DOHH2 (cell line): ENCODE measurements around the gene ACIN1.

Source experiments
- EZH2phosphoT487 ChIP-seq: fragments of 200-600 bp; sonication (generic); IDR thresholded peaks from 2 replicates; pipeline ENCODE4 v1.6.1; 2017; ENCODE audit warnings: borderline replicate concordance, mild to moderate bottlenecking, antibody characterized with exemption, low read length, moderate library complexity, mixed read lengths
- TF ChIP-seq, protein P1 (sequence below): fragments of 200-600 bp; sonication (generic); IDR thresholded peaks from one replicate; pipeline ENCODE4 v1.5.1; 2014; ENCODE audit warnings: antibody characterized with exemption, mild to moderate bottlenecking, low read depth, low read length; ENCODE audit not compliant: poor library complexity, severe bottlenecking

DNA sequence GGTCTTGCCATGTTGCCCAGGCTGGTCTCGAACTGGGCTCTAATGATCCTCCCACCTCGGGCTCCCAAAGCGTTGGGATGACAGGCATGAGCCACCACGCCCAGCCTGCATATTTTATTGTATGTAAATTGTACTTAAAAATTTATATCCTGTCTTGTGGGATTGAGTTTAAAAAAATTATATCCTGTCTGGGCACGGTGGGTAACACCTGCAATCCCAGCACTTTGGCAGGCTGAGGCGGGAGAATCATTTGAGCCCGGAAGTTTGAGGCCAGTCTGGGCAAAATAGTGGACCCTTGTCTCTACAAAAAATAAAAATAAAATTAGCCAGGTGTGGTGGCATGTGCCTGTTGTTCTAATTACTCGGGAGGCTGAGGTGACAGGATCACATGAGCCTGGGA is 38.0 kb upstream of the ACIN1 start:
- TF ChIP-seq, protein P1, sequence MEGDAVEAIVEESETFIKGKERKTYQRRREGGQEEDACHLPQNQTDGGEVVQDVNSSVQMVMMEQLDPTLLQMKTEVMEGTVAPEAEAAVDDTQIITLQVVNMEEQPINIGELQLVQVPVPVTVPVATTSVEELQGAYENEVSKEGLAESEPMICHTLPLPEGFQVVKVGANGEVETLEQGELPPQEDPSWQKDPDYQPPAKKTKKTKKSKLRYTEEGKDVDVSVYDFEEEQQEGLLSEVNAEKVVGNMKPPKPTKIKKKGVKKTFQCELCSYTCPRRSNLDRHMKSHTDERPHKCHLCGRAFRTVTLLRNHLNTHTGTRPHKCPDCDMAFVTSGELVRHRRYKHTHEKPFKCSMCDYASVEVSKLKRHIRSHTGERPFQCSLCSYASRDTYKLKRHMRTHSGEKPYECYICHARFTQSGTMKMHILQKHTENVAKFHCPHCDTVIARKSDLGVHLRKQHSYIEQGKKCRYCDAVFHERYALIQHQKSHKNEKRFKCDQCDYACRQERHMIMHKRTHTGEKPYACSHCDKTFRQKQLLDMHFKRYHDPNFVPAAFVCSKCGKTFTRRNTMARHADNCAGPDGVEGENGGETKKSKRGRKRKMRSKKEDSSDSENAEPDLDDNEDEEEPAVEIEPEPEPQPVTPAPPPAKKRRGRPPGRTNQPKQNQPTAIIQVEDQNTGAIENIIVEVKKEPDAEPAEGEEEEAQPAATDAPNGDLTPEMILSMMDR: no peak
- no peak for TF ChIP-seq EZH2phosphoT487
